ENCODE measurements around the gene NDUFB10. TPM values are rescaled to one million over a fixed set of nuclear protein-coding genes. Genes with fewer than 3 reads are reported as not detected.

Gene NDUFB10
- total RNA-seq, 1 donor from 2014 or later, result 132 TPM

DNA sequence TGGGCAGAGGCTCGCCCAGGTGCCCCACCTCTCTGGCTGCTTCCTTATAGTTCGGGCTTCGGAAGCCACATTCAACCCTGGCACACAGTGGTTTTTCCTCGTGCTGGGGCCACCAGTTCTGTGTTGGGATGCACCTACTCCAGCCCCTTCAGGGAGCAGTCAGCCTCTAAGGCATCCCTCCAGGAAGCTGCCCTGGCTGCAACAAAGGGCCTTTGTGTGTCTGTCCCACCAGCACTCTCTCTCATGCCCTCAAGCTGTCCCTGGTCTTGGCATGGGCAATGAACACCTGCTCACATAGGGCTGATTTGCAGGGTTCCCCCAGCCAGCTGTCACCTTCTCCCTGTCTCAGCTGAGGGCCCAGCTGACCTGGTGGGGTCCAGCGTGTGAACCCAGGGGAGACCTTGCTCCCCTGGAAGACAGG lies 22.7 kb downstream of the NDUFB10 start:
- H3K27me3 Mint-ChIP-seq (ENCODE audit: low read depth), result peaks cover 30% of the 10 kb centered on the region
- no peak overlapping the region for H3K4me3 Mint-ChIP-seq (ENCODE audit: low read depth)
- peaks cover 5% of the 10 kb centered on the region for H3K4me1 Mint-ChIP-seq (ENCODE audit: low read depth)
- no peak for DNase-seq (ENCODE audit: low spot score)
- H3K27ac Mint-ChIP-seq, result no peak overlapping the region
- intact Hi-C loops (cut with micrococcal nuclease), result loop anchor here (1.0 kb wide), 1 partner anchor 10 kb away; the partner anchor contains the start of gene TBL3
- H3K9me3 Mint-ChIP-seq, result no peaks in the 10 kb centered on the region
- peaks cover 30% of the 10 kb centered on the region for H3K36me3 Mint-ChIP-seq (ENCODE audit: low read depth)

DNA sequence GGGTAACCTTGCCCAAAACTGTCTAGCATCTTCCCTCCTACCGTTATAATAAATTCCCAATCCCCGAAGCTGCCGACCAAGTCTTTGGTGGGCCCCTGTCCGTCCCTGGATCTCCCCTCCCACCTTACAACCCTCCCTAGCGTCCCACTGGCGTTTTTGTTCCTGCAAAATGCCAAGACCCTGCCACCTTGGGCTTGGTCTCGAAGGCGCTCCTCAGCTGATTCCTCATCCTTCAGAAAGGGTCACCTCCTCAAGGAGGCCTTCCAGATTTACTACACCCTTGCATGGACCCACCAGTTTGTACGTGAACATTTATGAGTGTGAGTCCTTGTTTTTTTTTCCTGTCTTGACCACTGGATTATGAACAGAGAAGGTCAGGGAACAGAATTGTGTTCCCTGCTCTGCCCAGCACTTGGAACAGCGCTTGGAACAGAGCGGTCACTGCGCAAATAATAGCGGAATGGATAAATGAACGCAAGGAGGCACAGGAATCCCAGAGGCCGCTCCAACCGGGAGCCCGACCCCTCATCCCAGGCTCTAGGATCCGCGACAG lies 23.7 kb downstream of the NDUFB10 start:
- Mint-ChIP-seq H3K9me3 (no peaks in the 10 kb centered on the region), H3K27me3 (ENCODE audit: low read depth) (peaks cover 30% of the 10 kb centered on the region), H3K4me1 (ENCODE audit: low read depth) (peaks cover 5% of the 10 kb centered on the region), H3K4me3 (ENCODE audit: low read depth) (peak overlapping the region; percentile 75), H3K27ac (no peak overlapping the region), H3K36me3 (ENCODE audit: low read depth) (peaks cover 32% of the 10 kb centered on the region)
- DNase-seq (ENCODE audit: low spot score), result no peak
- intact Hi-C loops (cut with micrococcal nuclease), result loop anchor here (1.0 kb wide), 1 partner anchor 11 kb away; the partner anchor contains the start of gene TBL3

DNA sequence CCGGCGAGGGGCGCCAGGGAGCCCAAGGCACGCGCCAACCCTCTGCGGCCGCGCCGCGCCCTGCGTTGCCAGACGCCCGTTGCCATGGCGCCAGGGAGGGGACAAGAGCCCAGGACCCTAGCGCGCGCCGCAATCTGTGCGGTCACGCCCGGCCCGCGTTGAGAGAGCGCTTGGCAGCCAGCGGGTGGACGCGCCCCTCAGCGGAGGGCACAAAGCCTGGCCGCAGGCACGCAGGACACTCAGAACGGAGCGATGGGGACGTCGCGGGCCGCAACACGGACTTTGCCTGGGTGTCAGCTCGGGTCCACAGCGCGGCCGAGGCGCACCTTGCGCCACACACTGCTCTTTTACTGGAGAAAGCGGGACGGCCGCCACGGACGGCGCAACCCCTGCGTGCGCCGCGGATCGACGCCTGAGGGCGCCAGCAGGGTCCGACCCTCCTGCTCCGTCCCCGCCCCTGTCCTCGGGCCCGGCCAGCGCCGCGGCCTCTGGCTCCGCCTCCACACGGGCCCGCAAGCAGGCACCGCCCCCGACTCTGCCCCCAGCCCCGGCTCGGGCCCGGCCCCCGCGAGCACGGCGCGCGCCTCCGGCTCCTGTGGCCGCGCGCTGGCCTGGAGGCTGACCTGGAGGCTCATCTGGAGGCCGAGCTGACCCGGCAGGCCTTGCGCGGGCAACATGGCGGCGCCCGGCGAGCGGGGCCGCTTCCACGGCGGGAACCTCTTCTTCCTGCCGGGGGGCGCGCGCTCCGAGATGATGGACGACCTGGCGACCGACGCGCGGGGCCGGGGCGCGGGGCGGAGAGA lies 24.4 kb downstream of the NDUFB10 start, which contains the start of gene GFER:
Gene GFER (plus strand): TSS at position 650 of the 803 bp plus-strand sequence. CDS start 26 bp downstream, at position 676.
- Mint-ChIP-seq H3K4me1 (ENCODE audit: low read depth) (peaks cover 5% of the 10 kb centered on the region), H3K36me3 (ENCODE audit: low read depth) (peaks cover 30% of the 10 kb centered on the region), H3K27ac (peak within 1 kb of the TSS; percentile 17)

DNA sequence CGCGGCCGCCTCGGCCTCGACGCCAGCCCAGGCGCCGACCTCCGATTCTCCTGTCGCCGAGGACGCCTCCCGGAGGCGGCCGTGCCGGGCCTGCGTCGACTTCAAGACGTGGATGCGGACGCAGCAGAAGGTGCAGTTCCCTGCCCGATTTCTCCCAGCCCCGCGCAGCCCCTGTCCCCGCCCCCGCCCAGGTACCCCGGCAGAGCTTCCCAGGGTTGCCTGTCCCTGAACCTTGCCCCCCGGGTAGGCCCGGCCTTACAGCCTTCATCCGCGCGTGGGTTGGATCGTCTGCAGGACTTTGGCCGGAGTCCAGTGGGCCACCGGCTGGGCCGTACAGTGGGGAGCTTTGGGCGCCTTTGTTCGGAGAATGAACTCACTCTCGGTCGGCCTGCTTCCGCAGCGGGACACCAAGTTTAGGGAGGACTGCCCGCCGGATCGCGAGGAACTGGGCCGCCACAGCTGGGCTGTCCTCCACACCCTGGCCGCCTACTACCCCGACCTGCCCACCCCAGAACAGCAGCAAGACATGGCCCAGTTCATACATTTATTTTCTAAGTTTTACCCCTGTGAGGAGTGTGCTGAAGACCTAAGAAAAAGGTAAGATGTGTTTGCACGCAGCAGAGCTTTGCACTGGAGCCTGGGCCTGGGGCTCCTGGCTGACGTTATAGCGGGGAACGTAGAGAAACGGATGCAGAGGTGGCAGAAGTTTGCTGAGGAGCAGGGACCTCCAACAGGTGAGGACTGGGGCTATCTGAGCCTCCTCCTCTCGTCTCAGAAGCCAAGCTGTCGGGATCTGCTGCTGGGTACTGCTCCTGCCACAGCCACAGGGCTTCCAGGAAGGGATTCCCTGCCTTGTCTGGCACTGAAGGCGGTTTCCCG lies 25.2 kb downstream of the NDUFB10 start:
- Mint-ChIP-seq H3K4me3 (ENCODE audit: low read depth) (peak overlapping the region; percentile 83), H3K27ac (peak overlapping the region; percentile 17), H3K36me3 (ENCODE audit: low read depth) (peaks cover 30% of the 10 kb centered on the region), H3K4me1 (ENCODE audit: low read depth) (peaks cover 5% of the 10 kb centered on the region), H3K27me3 (ENCODE audit: low read depth) (peaks cover 40% of the 10 kb centered on the region), H3K9me3 (no peaks in the 10 kb centered on the region)
- intact Hi-C loops (cut with micrococcal nuclease), result no loop called here
- DNase-seq (ENCODE audit: low spot score), result no peak

More for the DNA sequence above, 24.4 kb downstream of the NDUFB10 start, which contains the start of gene GFER:
- peak; percentile 76 for DNase-seq (ENCODE audit: low spot score)
- intact Hi-C loops (cut with micrococcal nuclease), result no loop called here
- H3K4me3 Mint-ChIP-seq (ENCODE audit: low read depth), result peak within 1 kb of the TSS; percentile 83
- H3K9me3 Mint-ChIP-seq, result no peaks in the 10 kb centered on the region
- H3K27me3 Mint-ChIP-seq (ENCODE audit: low read depth), result peaks cover 33% of the 10 kb centered on the region

DNA sequence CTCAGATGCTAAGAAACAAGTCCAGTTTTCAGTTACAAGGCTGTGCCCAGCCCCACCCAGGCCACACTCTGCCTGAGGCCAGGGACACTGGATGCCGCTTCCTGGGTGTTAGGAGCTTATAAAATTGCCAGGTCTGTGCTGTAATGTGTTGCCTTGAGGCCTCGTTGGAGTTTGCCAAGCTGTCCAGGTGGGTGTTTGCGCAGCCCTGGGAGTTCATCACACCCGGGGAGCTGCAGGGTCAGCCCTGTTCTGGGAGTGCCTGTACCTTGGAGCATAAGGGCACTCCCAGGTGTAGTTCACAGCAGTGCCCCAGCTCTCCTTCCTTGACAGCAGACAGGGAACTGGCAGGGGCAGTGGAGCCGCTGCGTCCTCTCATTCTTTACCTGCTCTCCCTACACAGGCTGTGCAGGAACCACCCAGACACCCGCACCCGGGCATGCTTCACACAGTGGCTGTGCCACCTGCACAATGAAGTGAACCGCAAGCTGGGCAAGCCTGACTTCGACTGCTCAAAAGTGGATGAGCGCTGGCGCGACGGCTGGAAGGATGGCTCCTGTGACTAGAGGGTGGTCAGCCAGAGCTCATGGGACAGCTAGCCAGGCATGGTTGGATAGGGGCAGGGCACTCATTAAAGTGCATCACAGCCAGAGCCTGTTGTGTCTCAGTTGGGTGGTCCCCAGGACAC lies 26.3 kb downstream of the NDUFB10 start:
- H3K27ac Mint-ChIP-seq, result no peak overlapping the region
- peaks cover 30% of the 10 kb centered on the region for H3K36me3 Mint-ChIP-seq (ENCODE audit: low read depth)
- intact Hi-C loops (cut with micrococcal nuclease), result no loop called here
- H3K4me1 Mint-ChIP-seq (ENCODE audit: low read depth), result peaks cover 5% of the 10 kb centered on the region
- H3K9me3 Mint-ChIP-seq, result no peaks in the 10 kb centered on the region
- H3K4me3 Mint-ChIP-seq (ENCODE audit: low read depth), result peak overlapping the region; percentile 83
- peaks cover 37% of the 10 kb centered on the region for H3K27me3 Mint-ChIP-seq (ENCODE audit: low read depth)
- DNase-seq (ENCODE audit: low spot score), result no peak

DNA sequence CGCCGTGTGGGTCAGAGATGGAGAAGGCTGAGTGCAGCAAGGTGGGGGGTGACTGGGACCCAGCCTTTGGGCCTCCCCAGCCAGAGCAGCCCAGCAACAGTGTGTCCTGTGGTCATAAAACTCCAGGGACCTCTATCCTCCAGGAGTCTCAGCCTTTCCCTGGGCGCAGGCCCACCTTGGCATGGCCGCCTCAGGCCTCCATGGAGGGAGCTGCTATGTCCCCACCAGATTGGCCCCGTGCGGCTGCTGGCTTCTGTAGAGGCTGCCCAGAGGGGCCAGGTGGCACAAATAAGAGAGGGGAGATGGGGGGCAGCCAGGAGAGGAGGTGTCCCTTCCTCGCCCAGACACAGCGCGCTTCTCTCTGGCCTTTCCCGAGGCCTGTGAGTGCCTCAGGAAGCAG lies 27.9 kb downstream of the NDUFB10 start:
- intact Hi-C loops (cut with micrococcal nuclease), result no loop called here
- no peaks in the 10 kb centered on the region for H3K9me3 Mint-ChIP-seq
- DNase-seq (ENCODE audit: low spot score), result no peak
- no peak overlapping the region for H3K4me3 Mint-ChIP-seq (ENCODE audit: low read depth)
- no peak overlapping the region for H3K27ac Mint-ChIP-seq
- H3K27me3 Mint-ChIP-seq (ENCODE audit: low read depth), result peaks cover 21% of the 10 kb centered on the region
- peaks cover 30% of the 10 kb centered on the region for H3K36me3 Mint-ChIP-seq (ENCODE audit: low read depth)
- H3K4me1 Mint-ChIP-seq (ENCODE audit: low read depth), result peaks cover 11% of the 10 kb centered on the region

DNA sequence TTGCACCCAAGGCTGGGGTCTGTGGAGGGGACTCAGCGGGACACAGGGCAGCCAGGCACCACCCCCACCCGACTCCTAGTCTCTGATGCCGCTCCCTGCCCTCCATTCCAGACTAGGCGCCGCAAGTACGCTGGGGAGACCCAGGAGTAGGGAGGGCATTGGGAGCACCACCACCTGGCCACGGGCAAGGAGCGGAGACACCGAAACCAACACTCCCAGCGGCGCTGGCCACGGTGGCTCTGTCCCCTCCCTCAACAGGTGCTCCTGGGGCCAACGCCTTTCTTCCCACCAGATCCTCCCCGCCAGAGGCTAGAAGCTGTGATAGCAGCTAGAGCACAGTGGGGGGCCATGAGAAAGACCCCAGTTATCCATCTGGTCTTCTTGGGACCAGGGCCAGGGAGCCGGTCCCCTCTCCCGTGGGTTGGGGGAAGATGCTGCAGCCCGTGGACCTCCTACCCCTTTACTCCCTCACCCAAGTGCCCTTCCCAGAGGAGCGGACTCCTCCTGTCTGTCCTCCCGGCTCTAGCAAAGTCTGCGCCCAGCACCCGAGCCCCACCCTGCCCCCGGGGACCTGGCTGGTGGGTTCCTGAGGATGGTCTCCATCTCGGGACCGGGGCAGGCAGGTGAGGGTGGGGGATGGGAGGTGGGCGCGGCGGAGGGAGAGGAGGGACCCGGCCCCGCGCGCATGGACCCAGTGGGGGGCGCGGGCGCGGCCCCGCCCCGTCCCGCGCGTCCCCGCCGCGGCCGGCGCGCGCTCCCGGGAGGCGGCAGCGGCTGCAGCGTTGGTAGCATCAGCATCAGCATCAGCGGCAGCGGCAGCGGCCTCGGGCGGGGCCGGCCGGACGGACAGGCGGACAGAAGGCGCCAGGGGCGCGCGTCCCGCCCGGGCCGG lies 30.1 kb downstream of the NDUFB10 start, which contains the start of gene SYNGR3:
Gene SYNGR3 (plus strand): TSS at position 762 of the 892 bp plus-strand sequence. CDS start 133 bp downstream, outside the sequence.
- intact Hi-C loops (cut with micrococcal nuclease), result loop anchor here (2.0 kb wide), 1 partner anchor 25 kb away; the partner anchor contains the start of gene RPS2
- Mint-ChIP-seq H3K4me1 (ENCODE audit: low read depth) (peaks cover 8% of the 10 kb centered on the region), H3K36me3 (ENCODE audit: low read depth) (peaks cover 29% of the 10 kb centered on the region), H3K4me3 (ENCODE audit: low read depth) (peak within 1 kb of the TSS; percentile 77), H3K27me3 (ENCODE audit: low read depth) (peaks cover 10% of the 10 kb centered on the region), H3K9me3 (no peaks in the 10 kb centered on the region), H3K27ac (peak within 1 kb of the TSS; percentile 76)
- DNase-seq (ENCODE audit: low spot score), result no peak

DNA sequence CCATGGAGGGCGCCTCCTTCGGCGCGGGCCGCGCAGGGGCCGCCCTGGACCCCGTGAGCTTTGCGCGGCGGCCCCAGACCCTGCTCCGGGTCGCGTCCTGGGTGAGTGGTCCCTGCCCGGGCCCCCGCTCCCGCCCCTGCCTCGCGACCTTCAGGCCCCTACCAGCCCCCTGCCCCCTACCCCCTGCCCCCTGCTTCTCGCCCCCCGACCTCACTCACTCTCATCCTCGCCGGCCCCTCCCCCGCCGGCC lies 30.7 kb downstream of the NDUFB10 start:
- no peak for DNase-seq (ENCODE audit: low spot score)
- no peak overlapping the region for H3K27ac Mint-ChIP-seq
- H3K4me1 Mint-ChIP-seq (ENCODE audit: low read depth), result peaks cover 8% of the 10 kb centered on the region
- H3K36me3 Mint-ChIP-seq (ENCODE audit: low read depth), result peaks cover 26% of the 10 kb centered on the region
- H3K27me3 Mint-ChIP-seq (ENCODE audit: low read depth), result peaks cover 10% of the 10 kb centered on the region
- no peak overlapping the region for H3K4me3 Mint-ChIP-seq (ENCODE audit: low read depth)
- no peaks in the 10 kb centered on the region for H3K9me3 Mint-ChIP-seq
- intact Hi-C loops (cut with micrococcal nuclease), result loop anchor here (2.0 kb wide), 1 partner anchor 25 kb away; the partner anchor contains the start of gene RPS2

DNA sequence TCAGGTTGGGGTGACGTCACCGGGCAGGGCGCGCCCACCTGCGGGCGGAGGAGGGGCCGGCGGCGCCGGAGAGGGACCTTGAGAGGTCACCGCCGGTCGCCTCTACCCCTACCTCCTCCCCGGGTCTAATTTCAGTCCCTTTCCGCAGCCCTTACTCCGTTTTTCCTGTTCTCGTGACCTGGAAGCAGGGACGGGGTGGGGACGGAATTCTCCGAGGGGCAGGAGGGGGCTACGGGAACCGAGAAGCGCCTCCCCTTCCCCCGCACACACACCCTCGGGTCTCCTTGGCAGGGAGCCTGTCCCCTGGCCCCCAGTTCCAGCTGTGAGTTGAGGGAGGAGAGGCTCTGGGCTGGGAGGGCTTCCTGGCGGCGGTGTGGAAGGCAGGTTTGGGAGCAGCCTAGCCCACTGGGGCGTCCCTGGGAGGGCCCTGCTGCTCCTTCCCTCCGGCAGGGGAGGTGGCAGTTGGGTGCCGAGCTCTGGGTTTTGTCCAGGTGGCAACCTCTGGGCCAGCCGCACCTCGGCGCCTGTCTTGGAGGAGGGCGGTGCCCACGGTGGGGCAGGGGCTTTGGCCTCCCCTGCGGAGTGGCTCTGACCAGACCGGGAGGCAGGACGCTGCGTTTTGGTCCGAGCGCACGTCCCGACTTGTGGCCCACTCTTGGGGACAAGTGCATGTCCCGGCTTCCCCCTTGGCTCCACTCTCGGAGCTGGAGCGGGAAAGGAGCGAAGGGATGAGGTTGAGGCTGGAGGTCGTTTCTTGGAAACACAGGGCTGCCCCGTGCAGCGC lies 31.2 kb downstream of the NDUFB10 start:
- peak overlapping the region; percentile 76 for H3K27ac Mint-ChIP-seq
- H3K4me3 Mint-ChIP-seq (ENCODE audit: low read depth), result peak overlapping the region; percentile 74
- H3K27me3 Mint-ChIP-seq (ENCODE audit: low read depth), result peaks cover 10% of the 10 kb centered on the region
- peaks cover 8% of the 10 kb centered on the region for H3K4me1 Mint-ChIP-seq (ENCODE audit: low read depth)
- no peaks in the 10 kb centered on the region for H3K9me3 Mint-ChIP-seq
- peaks cover 30% of the 10 kb centered on the region for H3K36me3 Mint-ChIP-seq (ENCODE audit: low read depth)
- intact Hi-C loops (cut with micrococcal nuclease), result loop anchor here (2.0 kb wide), 1 partner anchor 26 kb away; the partner anchor contains the start of gene RPS2
- DNase-seq (ENCODE audit: low spot score), result no peak

DNA sequence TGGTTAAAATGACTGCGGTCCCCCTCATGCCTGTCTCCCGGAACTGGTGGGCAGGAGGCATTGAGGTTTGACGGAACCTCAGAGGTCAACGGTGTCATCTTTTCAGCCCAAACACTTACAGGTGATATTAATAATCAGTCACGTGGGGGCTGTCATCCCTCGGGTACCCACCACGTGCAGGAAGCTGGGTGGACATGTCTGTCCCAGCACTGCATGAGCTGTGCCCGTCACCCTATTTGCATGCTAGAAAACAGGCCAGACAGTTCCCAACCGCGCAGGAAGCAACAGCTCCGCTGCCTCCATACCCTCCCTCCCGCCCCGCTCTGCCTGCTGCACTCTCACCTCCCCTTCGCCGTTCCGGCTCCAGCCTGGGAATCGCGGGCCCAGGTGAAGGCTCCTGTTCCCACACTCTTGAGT lies 31.8 kb downstream of the NDUFB10 start:
- Mint-ChIP-seq H3K9me3 (no peaks in the 10 kb centered on the region), H3K27ac (peak overlapping the region; percentile 76), H3K27me3 (ENCODE audit: low read depth) (peaks cover 10% of the 10 kb centered on the region), H3K4me1 (ENCODE audit: low read depth) (peaks cover 8% of the 10 kb centered on the region), H3K4me3 (ENCODE audit: low read depth) (peak overlapping the region; percentile 74), H3K36me3 (ENCODE audit: low read depth) (peaks cover 26% of the 10 kb centered on the region)
- intact Hi-C loops (cut with micrococcal nuclease), result loop anchor here (2.0 kb wide), 1 partner anchor 26 kb away; the partner anchor contains the start of gene RPS2
- no peak for DNase-seq (ENCODE audit: low spot score)

DNA sequence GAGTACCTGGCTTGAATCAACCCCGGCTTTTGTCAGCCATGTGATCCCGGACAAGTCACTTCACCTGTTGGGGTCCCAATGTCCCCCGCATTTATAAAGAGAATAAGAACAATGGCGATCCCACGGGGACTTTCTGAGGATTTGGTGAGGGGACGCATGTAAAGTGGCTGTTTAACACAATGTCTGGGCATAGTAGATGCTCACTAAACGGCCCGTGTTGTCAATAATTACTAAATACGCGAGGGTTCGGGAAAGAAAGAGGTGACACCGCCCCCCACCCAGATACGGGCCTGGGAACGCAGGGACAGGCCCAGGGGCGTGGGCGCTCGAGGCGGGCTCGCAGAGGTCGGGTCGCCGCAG lies 32.2 kb downstream of the NDUFB10 start:
- no peak for DNase-seq (ENCODE audit: low spot score)
- peak overlapping the region; percentile 74 for H3K4me3 Mint-ChIP-seq (ENCODE audit: low read depth)
- no peaks in the 10 kb centered on the region for H3K9me3 Mint-ChIP-seq
- H3K27ac Mint-ChIP-seq, result peak overlapping the region; percentile 76
- peaks cover 22% of the 10 kb centered on the region for H3K36me3 Mint-ChIP-seq (ENCODE audit: low read depth)
- peaks cover 10% of the 10 kb centered on the region for H3K27me3 Mint-ChIP-seq (ENCODE audit: low read depth)
- intact Hi-C loops (cut with micrococcal nuclease), result loop anchor here (2.0 kb wide), 1 partner anchor 27 kb away; the partner anchor contains the start of gene RPS2
- peaks cover 8% of the 10 kb centered on the region for H3K4me1 Mint-ChIP-seq (ENCODE audit: low read depth)
